ENCODE data around the gene C19orf67.

The C19orf67 gene

GRCh38 chr19:14056741-14057356 is 28.7 kb downstream of the C19orf67 start:
- no peaks in the 10 kb centered on the region for H3K9me3 ChIP-seq (ENCODE audit: control insufficient read depth, insufficient read depth, low read depth, low read length)
- ChIA-PET CTCF (interaction anchor here (0.6 to 6.9 kb wide), 6 partner anchors 11 to 89 kb away, joined by 3 to 80 read pairs (median 5); partner anchors contain the start of genes ASF1B and MISP3), POLR2A (interaction anchor here (0.9 kb wide), 1 partner anchor 17 kb away, joined by 4 read pairs; no protein-coding TSS in a partner anchor)
- H3K4me3 ChIP-seq (ENCODE audit: low read depth, low read length) = no peak overlapping the region; the same call in 1 of the 2 replicates
- peaks cover 4% of the 10 kb centered on the region for H3K4me1 ChIP-seq (ENCODE audit: control insufficient read depth, insufficient read depth, low read length)
- no peaks in the 10 kb centered on the region for H3K36me3 ChIP-seq (ENCODE audit: control insufficient read depth in 2 of 2, insufficient read depth in 1 of 2, low read length in 2 of 2)
- H3K27ac ChIP-seq (ENCODE audit: extremely low read depth, low read depth, low read length) = no peak overlapping the region; the same call in 1 of the 2 replicates
- TF ChIP-seq ZNF140 (tag by site-specific recombination; IDR thresholded peaks at IDR 0.05) = no peak
- TF ChIP-seq ZBTB11 (tag by site-specific recombination; conservative IDR thresholded peaks at IDR 0.05; ENCODE audit: low read depth) = no peak
- TF ChIP-seq, protein P1, sequence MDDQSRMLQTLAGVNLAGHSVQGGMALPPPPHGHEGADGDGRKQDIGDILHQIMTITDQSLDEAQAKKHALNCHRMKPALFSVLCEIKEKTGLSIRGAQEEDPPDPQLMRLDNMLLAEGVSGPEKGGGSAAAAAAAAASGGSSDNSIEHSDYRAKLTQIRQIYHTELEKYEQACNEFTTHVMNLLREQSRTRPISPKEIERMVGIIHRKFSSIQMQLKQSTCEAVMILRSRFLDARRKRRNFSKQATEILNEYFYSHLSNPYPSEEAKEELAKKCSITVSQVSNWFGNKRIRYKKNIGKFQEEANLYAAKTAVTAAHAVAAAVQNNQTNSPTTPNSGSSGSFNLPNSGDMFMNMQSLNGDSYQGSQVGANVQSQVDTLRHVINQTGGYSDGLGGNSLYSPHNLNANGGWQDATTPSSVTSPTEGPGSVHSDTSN (CRISPR knock-in tag; IDR thresholded peaks at IDR 0.05) = no peak
- TF ChIP-seq, protein P2, sequence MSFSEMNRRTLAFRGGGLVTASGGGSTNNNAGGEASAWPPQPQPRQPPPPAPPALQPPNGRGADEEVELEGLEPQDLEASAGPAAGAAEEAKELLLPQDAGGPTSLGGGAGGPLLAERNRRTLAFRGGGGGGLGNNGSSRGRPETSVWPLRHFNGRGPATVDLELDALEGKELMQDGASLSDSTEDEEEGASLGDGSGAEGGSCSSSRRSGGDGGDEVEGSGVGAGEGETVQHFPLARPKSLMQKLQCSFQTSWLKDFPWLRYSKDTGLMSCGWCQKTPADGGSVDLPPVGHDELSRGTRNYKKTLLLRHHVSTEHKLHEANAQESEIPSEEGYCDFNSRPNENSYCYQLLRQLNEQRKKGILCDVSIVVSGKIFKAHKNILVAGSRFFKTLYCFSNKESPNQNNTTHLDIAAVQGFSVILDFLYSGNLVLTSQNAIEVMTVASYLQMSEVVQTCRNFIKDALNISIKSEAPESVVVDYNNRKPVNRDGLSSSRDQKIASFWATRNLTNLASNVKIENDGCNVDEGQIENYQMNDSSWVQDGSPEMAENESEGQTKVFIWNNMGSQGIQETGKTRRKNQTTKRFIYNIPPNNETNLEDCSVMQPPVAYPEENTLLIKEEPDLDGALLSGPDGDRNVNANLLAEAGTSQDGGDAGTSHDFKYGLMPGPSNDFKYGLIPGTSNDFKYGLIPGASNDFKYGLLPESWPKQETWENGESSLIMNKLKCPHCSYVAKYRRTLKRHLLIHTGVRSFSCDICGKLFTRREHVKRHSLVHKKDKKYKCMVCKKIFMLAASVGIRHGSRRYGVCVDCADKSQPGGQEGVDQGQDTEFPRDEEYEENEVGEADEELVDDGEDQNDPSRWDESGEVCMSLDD (tag by site-specific recombination; IDR thresholded peaks at IDR 0.05) = 0 out of 2 replicates have a peak, but pooled peaks have one; percentile 57
- peak; percentile 59 for TF ChIP-seq ZNF335 (tag by site-specific recombination; conservative IDR thresholded peaks at IDR 0.05)
- no peak for TF ChIP-seq ZNF169 (tag by site-specific recombination; IDR thresholded peaks at IDR 0.05)
- TF ChIP-seq ZNF248 (tag by site-specific recombination; IDR thresholded peaks at IDR 0.05) = no peak
- TF ChIP-seq ZNF777 (tag by site-specific recombination; IDR thresholded peaks at IDR 0.05; ENCODE audit: borderline replicate concordance) = no peak
- TF ChIP-seq, protein P3, sequence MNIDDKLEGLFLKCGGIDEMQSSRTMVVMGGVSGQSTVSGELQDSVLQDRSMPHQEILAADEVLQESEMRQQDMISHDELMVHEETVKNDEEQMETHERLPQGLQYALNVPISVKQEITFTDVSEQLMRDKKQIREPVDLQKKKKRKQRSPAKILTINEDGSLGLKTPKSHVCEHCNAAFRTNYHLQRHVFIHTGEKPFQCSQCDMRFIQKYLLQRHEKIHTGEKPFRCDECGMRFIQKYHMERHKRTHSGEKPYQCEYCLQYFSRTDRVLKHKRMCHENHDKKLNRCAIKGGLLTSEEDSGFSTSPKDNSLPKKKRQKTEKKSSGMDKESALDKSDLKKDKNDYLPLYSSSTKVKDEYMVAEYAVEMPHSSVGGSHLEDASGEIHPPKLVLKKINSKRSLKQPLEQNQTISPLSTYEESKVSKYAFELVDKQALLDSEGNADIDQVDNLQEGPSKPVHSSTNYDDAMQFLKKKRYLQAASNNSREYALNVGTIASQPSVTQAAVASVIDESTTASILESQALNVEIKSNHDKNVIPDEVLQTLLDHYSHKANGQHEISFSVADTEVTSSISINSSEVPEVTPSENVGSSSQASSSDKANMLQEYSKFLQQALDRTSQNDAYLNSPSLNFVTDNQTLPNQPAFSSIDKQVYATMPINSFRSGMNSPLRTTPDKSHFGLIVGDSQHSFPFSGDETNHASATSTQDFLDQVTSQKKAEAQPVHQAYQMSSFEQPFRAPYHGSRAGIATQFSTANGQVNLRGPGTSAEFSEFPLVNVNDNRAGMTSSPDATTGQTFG (tag by site-specific recombination; IDR thresholded peaks at IDR 0.05; ENCODE audit: borderline replicate concordance) = no peak
- TF ChIP-seq ZNF560 (tag by site-specific recombination; IDR thresholded peaks at IDR 0.05; ENCODE audit: borderline replicate concordance) = no peak
- TF ChIP-seq, protein P4, sequence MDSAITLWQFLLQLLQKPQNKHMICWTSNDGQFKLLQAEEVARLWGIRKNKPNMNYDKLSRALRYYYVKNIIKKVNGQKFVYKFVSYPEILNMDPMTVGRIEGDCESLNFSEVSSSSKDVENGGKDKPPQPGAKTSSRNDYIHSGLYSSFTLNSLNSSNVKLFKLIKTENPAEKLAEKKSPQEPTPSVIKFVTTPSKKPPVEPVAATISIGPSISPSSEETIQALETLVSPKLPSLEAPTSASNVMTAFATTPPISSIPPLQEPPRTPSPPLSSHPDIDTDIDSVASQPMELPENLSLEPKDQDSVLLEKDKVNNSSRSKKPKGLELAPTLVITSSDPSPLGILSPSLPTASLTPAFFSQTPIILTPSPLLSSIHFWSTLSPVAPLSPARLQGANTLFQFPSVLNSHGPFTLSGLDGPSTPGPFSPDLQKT (IDR thresholded peaks at IDR 0.05; ENCODE audit: borderline replicate concordance, low read depth, low read length) = no peak
- no peak for TF ChIP-seq KLF7 (tag by site-specific recombination; IDR thresholded peaks at IDR 0.05; ENCODE audit: borderline replicate concordance)
- TF ChIP-seq ZNF211 (tag by site-specific recombination; IDR thresholded peaks at IDR 0.05; ENCODE audit: low read depth) = no peak
- TF ChIP-seq ZNF366 (tag by site-specific recombination; conservative IDR thresholded peaks at IDR 0.05) = no peak
- no peak for TF ChIP-seq KLF1 (tag by site-specific recombination; IDR thresholded peaks at IDR 0.05)
- TF ChIP-seq, protein P5, sequence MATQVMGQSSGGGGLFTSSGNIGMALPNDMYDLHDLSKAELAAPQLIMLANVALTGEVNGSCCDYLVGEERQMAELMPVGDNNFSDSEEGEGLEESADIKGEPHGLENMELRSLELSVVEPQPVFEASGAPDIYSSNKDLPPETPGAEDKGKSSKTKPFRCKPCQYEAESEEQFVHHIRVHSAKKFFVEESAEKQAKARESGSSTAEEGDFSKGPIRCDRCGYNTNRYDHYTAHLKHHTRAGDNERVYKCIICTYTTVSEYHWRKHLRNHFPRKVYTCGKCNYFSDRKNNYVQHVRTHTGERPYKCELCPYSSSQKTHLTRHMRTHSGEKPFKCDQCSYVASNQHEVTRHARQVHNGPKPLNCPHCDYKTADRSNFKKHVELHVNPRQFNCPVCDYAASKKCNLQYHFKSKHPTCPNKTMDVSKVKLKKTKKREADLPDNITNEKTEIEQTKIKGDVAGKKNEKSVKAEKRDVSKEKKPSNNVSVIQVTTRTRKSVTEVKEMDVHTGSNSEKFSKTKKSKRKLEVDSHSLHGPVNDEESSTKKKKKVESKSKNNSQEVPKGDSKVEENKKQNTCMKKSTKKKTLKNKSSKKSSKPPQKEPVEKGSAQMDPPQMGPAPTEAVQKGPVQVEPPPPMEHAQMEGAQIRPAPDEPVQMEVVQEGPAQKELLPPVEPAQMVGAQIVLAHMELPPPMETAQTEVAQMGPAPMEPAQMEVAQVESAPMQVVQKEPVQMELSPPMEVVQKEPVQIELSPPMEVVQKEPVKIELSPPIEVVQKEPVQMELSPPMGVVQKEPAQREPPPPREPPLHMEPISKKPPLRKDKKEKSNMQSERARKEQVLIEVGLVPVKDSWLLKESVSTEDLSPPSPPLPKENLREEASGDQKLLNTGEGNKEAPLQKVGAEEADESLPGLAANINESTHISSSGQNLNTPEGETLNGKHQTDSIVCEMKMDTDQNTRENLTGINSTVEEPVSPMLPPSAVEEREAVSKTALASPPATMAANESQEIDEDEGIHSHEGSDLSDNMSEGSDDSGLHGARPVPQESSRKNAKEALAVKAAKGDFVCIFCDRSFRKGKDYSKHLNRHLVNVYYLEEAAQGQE (tag by site-specific recombination; IDR thresholded peaks at IDR 0.05) = no peak
- TF ChIP-seq PATZ1 (tag by site-specific recombination; IDR thresholded peaks at IDR 0.05) = peak; percentile 73
- TF ChIP-seq TRIM28 (IDR thresholded peaks at IDR 0.05; ENCODE audit: borderline replicate concordance, low read length) = no peak
